Measurements from ENCODE around the gene TMC1.

DNA sequence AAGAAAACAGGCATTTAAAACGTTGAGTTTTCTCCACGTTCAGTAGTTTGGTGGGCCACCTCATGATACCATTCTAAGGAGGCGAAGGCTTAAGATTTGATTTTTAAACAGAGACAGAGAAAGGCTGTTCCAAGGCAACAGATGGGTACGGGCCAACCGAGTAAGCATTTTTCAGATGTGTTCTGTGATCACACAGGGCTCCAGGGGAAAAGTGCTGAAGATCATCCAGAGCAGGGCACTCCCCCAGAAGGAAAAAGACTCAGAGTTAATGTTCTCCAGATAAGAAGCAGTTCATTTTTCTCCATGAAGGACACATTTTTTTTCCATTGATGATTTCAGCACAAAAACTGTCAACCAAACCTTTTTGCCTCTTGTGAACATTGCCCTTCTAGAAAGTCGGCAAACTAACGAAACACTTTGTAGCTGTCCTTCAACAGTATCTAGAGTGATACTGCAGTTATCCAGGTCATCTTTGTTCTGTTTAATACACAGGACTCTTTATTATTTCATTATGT, 292.7 kb downstream of the TMC1 start:
- TF ChIP-seq, protein P1, sequence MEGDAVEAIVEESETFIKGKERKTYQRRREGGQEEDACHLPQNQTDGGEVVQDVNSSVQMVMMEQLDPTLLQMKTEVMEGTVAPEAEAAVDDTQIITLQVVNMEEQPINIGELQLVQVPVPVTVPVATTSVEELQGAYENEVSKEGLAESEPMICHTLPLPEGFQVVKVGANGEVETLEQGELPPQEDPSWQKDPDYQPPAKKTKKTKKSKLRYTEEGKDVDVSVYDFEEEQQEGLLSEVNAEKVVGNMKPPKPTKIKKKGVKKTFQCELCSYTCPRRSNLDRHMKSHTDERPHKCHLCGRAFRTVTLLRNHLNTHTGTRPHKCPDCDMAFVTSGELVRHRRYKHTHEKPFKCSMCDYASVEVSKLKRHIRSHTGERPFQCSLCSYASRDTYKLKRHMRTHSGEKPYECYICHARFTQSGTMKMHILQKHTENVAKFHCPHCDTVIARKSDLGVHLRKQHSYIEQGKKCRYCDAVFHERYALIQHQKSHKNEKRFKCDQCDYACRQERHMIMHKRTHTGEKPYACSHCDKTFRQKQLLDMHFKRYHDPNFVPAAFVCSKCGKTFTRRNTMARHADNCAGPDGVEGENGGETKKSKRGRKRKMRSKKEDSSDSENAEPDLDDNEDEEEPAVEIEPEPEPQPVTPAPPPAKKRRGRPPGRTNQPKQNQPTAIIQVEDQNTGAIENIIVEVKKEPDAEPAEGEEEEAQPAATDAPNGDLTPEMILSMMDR (IDR thresholded peaks at IDR 0.05) = no peak
- TF ChIP-seq POLR2AphosphoS5 (IDR thresholded peaks at IDR 0.05) (no peak), EP300 (IDR thresholded peaks at IDR 0.05; ENCODE audit: low read depth) (no peak)

All from transverse colon (tissue), 4 donors.